Measurements from ENCODE around the gene FGFRL1.

Gene FGFRL1

GRCh38 chr4:1061056-1061700 is 49.8 kb downstream of the FGFRL1 start:
- H3K4me1 ChIP-seq (ENCODE audit: control insufficient read depth, insufficient read depth, low read length), result no peaks in the 10 kb centered on the region
- no peak overlapping the region for H3K9ac ChIP-seq (ENCODE audit: low read depth, low read length)
- no peaks in the 10 kb centered on the region for H3K36me3 ChIP-seq (ENCODE audit: control insufficient read depth, insufficient read depth, low read length)
- no peak overlapping the region for H3K27ac ChIP-seq (ENCODE audit: low read depth, low read length)
- no peaks in the 10 kb centered on the region for H3K9me3 ChIP-seq (ENCODE audit: control insufficient read depth, insufficient read depth, low read length)
- no peak overlapping the region for H3K4me3 ChIP-seq (ENCODE audit: low read depth, low read length)
- no peaks in the 10 kb centered on the region for H3K27me3 ChIP-seq (ENCODE audit: control insufficient read depth, insufficient read depth, low read length)

GRCh38 chr4:1061760-1062159 is 50.3 kb downstream of the FGFRL1 start:
- no peaks in the 10 kb centered on the region for H3K36me3 ChIP-seq (ENCODE audit: control insufficient read depth, insufficient read depth, low read length)
- H3K4me3 ChIP-seq (ENCODE audit: low read depth, low read length), result no peak overlapping the region
- no peaks in the 10 kb centered on the region for H3K4me1 ChIP-seq (ENCODE audit: control insufficient read depth, insufficient read depth, low read length)
- no peaks in the 10 kb centered on the region for H3K9me3 ChIP-seq (ENCODE audit: control insufficient read depth, insufficient read depth, low read length)
- H3K27me3 ChIP-seq (ENCODE audit: control insufficient read depth, insufficient read depth, low read length), result no peaks in the 10 kb centered on the region
- H3K27ac ChIP-seq (ENCODE audit: low read depth, low read length), result no peak overlapping the region
- no peak overlapping the region for H3K9ac ChIP-seq (ENCODE audit: low read depth, low read length)

GRCh38 chr4:1062419-1062818 is 51.0 kb downstream of the FGFRL1 start:
- Histone ChIP-seq H3K9ac (ENCODE audit: low read depth, low read length) (no peak overlapping the region), H3K27me3 (ENCODE audit: control insufficient read depth, insufficient read depth, low read length) (no peaks in the 10 kb centered on the region), H3K36me3 (ENCODE audit: control insufficient read depth, insufficient read depth, low read length) (no peaks in the 10 kb centered on the region), H3K4me1 (ENCODE audit: control insufficient read depth, insufficient read depth, low read length) (no peaks in the 10 kb centered on the region), H3K4me3 (ENCODE audit: low read depth, low read length) (no peak overlapping the region), H3K9me3 (ENCODE audit: control insufficient read depth, insufficient read depth, low read length) (no peaks in the 10 kb centered on the region), H3K27ac (ENCODE audit: low read depth, low read length) (no peak overlapping the region)

- H3K36me3 ChIP-seq (ENCODE audit: control insufficient read depth, insufficient read depth, low read length), result no peaks in the 10 kb centered on the region
- no peak overlapping the region for H3K27ac ChIP-seq (ENCODE audit: low read depth, low read length)
- no peaks in the 10 kb centered on the region for H3K9me3 ChIP-seq (ENCODE audit: control insufficient read depth, insufficient read depth, low read length)
- H3K4me1 ChIP-seq (ENCODE audit: control insufficient read depth, insufficient read depth, low read length), result no peaks in the 10 kb centered on the region
- no peak overlapping the region for H3K9ac ChIP-seq (ENCODE audit: low read depth, low read length)
- no peaks in the 10 kb centered on the region for H3K27me3 ChIP-seq (ENCODE audit: control insufficient read depth, insufficient read depth, low read length)
- H3K4me3 ChIP-seq (ENCODE audit: low read depth, low read length), result no peak overlapping the region
Observed at GRCh38 chr4:1065732-1066131, 54.3 kb downstream of the FGFRL1 start.

GRCh38 chr4:1069394-1069793 is 58.0 kb downstream of the FGFRL1 start:
- no peaks in the 10 kb centered on the region for H3K27me3 ChIP-seq (ENCODE audit: control insufficient read depth, insufficient read depth, low read length)
- H3K4me3 ChIP-seq (ENCODE audit: low read depth, low read length), result no peak overlapping the region
- no peak overlapping the region for H3K9ac ChIP-seq (ENCODE audit: low read depth, low read length)

GRCh38 chr4:1072830-1073446 is 61.5 kb downstream of the FGFRL1 start:
- Histone ChIP-seq H3K36me3 (ENCODE audit: control insufficient read depth, insufficient read depth, low read length) (no peaks in the 10 kb centered on the region), H3K9ac (ENCODE audit: low read depth, low read length) (no peak overlapping the region), H3K27me3 (ENCODE audit: control insufficient read depth, insufficient read depth, low read length) (no peaks in the 10 kb centered on the region), H3K4me1 (ENCODE audit: control insufficient read depth, insufficient read depth, low read length) (no peaks in the 10 kb centered on the region), H3K9me3 (ENCODE audit: control insufficient read depth, insufficient read depth, low read length) (no peaks in the 10 kb centered on the region; the same call in 1 of the 2 replicates), H3K27ac (ENCODE audit: low read depth, low read length) (no peak overlapping the region), H3K4me3 (ENCODE audit: low read depth, low read length) (no peak overlapping the region)

More at GRCh38 chr4:1069394-1069793, 58.0 kb downstream of the FGFRL1 start:
- Histone ChIP-seq H3K9me3 (ENCODE audit: control insufficient read depth, insufficient read depth, low read length) (no peaks in the 10 kb centered on the region; the same call in 1 of the 2 replicates), H3K27ac (ENCODE audit: low read depth, low read length) (no peak overlapping the region), H3K4me1 (ENCODE audit: control insufficient read depth, insufficient read depth, low read length) (no peaks in the 10 kb centered on the region), H3K36me3 (ENCODE audit: control insufficient read depth, insufficient read depth, low read length) (no peaks in the 10 kb centered on the region)

GRCh38 chr4:1074077-1074476 is 62.7 kb downstream of the FGFRL1 start:
- no peaks in the 10 kb centered on the region; the same call in 1 of the 2 replicates for H3K9me3 ChIP-seq (ENCODE audit: control insufficient read depth, insufficient read depth, low read length)
- H3K4me1 ChIP-seq (ENCODE audit: control insufficient read depth, insufficient read depth, low read length), result no peaks in the 10 kb centered on the region
- H3K36me3 ChIP-seq (ENCODE audit: control insufficient read depth, insufficient read depth, low read length), result no peaks in the 10 kb centered on the region
- no peak overlapping the region for H3K9ac ChIP-seq (ENCODE audit: low read depth, low read length)
- H3K4me3 ChIP-seq (ENCODE audit: low read depth, low read length), result no peak overlapping the region
- no peaks in the 10 kb centered on the region for H3K27me3 ChIP-seq (ENCODE audit: control insufficient read depth, insufficient read depth, low read length)
- no peak overlapping the region for H3K27ac ChIP-seq (ENCODE audit: low read depth, low read length)

- H3K36me3 ChIP-seq (ENCODE audit: control insufficient read depth, insufficient read depth, low read length), result no peaks in the 10 kb centered on the region
- H3K4me3 ChIP-seq (ENCODE audit: low read depth, low read length), result no peak overlapping the region
- no peaks in the 10 kb centered on the region; the same call in 1 of the 2 replicates for H3K9me3 ChIP-seq (ENCODE audit: control insufficient read depth, insufficient read depth, low read length)
- no peak overlapping the region for H3K9ac ChIP-seq (ENCODE audit: low read depth, low read length)
- H3K4me1 ChIP-seq (ENCODE audit: control insufficient read depth, insufficient read depth, low read length), result no peaks in the 10 kb centered on the region
- H3K27ac ChIP-seq (ENCODE audit: low read depth, low read length), result no peak overlapping the region
- H3K27me3 ChIP-seq (ENCODE audit: control insufficient read depth, insufficient read depth, low read length), result no peaks in the 10 kb centered on the region
Observed at GRCh38 chr4:1075225-1075624, 63.8 kb downstream of the FGFRL1 start.

GRCh38 chr4:1075809-1076699 is 64.6 kb downstream of the FGFRL1 start:
- H3K9ac ChIP-seq (ENCODE audit: low read depth, low read length), result no peak overlapping the region
- H3K4me1 ChIP-seq (ENCODE audit: control insufficient read depth, insufficient read depth, low read length), result no peaks in the 10 kb centered on the region
- H3K27ac ChIP-seq (ENCODE audit: low read depth, low read length), result no peak overlapping the region
- H3K9me3 ChIP-seq (ENCODE audit: control insufficient read depth, insufficient read depth, low read length), result no peaks in the 10 kb centered on the region; the same call in 1 of the 2 replicates
- H3K27me3 ChIP-seq (ENCODE audit: control insufficient read depth, insufficient read depth, low read length), result no peaks in the 10 kb centered on the region
- H3K36me3 ChIP-seq (ENCODE audit: control insufficient read depth, insufficient read depth, low read length), result no peaks in the 10 kb centered on the region
- no peak overlapping the region for H3K4me3 ChIP-seq (ENCODE audit: low read depth, low read length)
